Activated T-cell treated with anti-CD3 and anti-CD28 coated beads for 48 hours (primary cell): ENCODE measurements around the gene ZBTB20.

ENCODE experiments used
- DNase-seq: peaks from one replicate; pipeline ENCODE4 v3.0.0-alpha.2; 2020; ENCODE audit warnings: low read depth

ZBTB20 gene

DNA sequence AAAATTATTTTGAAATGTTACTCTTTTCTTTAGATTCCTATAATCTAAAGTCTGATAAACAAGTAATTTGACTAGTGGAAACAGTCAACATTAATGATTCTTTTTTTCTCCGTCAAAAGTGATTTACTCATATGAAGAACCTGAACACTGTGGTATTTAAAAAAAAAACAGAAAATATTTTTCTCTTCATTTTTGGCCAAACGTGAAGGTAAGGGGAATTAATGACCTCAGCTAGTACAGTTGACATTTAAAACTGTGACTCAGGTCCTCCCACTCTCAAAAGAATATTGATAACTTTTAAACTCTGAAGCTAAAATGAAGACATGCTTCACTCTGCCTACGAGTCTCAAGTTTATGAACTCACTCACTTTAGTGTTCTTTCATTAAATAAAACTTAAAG, 818.7 kb downstream of the ZBTB20 start:
- no peak for DNase-seq

GRCh38 chr3:114327665-114328064, 819.4 kb downstream of the ZBTB20 start:
- no peak for DNase-seq

- DNase-seq: no peak
These were observed 823.4 kb downstream of the ZBTB20 start for GRCh38 chr3:114323546-114324254.

DNA sequence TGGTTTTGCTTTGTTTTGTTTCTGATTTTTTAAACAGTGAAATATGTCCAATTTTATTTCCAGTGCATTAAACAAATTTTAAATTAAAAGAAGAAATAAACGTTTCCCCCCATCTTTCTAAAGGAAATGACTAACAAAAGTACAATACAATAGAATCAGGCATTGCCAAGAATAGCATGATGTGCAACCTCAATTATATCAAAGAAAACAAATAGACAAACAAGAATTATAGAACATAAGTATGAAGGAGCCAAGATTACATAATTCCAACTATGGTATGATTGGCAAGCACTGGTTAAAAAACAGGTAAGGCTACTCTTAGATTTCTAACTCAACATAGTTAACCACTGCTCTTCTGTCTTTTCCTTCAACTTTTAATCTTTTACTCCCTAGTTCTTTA, 826.8 kb downstream of the ZBTB20 start:
- no peak for DNase-seq

GRCh38 chr3:114319453-114319852, 827.6 kb downstream of the ZBTB20 start:
- no peak for DNase-seq

- no peak for DNase-seq
These were observed 828.8 kb downstream of the ZBTB20 start for GRCh38 chr3:114318295-114318694.

- DNase-seq: no peak
These were observed 832.8 kb downstream of the ZBTB20 start for GRCh38 chr3:114314282-114314681.

GRCh38 chr3:114313426-114313825, 833.7 kb downstream of the ZBTB20 start:
- no peak for DNase-seq

GRCh38 chr3:114310695-114311094, 836.4 kb downstream of the ZBTB20 start:
- DNase-seq: no peak

DNA sequence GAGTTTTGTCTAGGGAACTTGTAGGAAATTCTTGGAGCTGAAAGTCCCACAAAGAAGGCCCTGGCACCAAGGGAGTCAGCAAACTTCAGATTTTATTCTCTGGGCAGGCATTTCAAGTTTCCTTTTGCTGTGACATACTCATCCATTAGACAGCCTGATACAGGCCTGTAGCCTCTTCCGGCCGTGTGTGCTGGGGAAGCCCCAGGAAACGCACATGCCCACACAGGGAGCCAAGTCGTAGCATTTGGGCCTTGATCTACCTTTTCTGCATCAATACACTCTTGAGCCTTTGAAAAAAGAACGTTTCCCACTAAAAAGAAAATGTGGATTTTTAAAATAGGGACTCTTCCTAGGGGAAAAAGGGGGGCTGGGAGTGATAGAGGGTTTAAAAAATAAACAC, 838.3 kb downstream of the ZBTB20 start:
- peak; percentile 42 for DNase-seq

DNA sequence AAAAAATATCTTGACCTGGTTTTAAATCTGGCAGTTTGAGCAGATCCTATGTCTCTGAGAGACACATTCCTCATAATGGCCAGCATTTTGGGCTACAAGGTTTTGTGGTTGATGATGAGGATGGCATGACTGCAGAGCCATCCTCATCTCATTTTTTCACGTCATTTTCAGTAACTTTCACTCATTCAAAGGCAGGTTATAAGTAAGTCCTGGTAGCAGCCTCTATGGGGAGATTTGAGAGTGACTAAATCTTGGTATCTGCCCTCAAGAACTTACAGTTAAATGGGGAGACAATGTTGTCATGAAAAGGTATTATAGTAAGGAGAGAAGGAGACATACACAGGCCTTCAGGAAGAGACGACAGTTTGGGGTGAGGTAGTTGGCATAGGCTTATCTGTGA, 838.7 kb downstream of the ZBTB20 start:
- DNase-seq: no peak

- no peak for DNase-seq
These were observed 839.3 kb downstream of the ZBTB20 start for GRCh38 chr3:114307832-114308231.

DNA sequence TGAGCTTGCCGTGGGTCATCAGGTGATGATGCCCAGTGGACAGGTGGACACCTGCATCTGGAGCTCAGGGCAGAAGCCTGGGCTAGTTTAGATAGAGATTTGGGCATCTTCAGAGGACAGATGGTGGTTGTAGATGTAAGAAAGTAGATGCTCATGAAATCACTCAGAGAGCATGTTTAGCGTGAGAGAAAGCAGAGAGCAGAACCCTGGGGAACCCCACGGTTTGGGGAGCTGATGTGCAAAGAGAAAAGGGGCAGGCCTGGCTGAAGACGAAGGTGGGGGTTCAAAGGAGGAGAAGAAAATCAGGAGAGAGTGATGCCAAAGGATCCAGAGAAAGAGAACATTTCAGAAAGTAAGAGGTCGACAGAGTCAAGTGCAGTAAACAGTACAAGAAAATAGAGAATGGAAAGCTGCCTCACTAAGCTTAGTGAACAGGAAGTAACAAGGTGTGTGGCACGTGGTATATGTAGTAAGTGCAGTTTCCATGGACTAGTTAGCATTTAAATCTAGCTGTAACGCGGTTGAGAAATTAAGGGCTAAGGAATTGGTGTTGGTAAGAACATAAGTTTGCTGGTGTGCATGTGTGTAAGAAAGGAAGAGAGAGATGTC, 839.8 kb downstream of the ZBTB20 start:
- no peak for DNase-seq

GRCh38 chr3:114299941-114300624, 847.0 kb downstream of the ZBTB20 start:
- DNase-seq: no peak

DNA sequence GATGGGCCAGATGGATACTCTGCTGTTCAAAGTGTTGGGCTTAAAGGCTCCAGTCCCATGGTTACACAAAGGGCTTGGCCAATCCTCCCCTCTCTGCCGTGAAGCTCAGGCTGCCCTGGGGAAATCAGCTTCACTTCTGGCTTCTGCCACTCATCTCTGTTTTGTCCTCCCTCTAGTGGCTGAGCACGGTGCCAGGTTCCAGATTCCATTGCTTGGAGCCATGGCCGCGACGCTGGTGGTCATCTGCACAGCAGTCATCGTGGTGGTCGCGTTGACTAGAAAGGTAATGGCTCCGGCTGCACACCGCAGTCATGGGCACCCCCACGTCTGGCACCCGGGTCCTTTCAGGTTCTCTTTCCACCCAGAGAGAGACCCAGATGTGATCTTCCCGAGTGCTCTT, 847.7 kb downstream of the ZBTB20 start:
- DNase-seq: no peak

GRCh38 chr3:114295946-114296345, 851.1 kb downstream of the ZBTB20 start:
- no peak for DNase-seq

GRCh38 chr3:114294940-114295480, 852.1 kb downstream of the ZBTB20 start:
- DNase-seq: no peak

DNA sequence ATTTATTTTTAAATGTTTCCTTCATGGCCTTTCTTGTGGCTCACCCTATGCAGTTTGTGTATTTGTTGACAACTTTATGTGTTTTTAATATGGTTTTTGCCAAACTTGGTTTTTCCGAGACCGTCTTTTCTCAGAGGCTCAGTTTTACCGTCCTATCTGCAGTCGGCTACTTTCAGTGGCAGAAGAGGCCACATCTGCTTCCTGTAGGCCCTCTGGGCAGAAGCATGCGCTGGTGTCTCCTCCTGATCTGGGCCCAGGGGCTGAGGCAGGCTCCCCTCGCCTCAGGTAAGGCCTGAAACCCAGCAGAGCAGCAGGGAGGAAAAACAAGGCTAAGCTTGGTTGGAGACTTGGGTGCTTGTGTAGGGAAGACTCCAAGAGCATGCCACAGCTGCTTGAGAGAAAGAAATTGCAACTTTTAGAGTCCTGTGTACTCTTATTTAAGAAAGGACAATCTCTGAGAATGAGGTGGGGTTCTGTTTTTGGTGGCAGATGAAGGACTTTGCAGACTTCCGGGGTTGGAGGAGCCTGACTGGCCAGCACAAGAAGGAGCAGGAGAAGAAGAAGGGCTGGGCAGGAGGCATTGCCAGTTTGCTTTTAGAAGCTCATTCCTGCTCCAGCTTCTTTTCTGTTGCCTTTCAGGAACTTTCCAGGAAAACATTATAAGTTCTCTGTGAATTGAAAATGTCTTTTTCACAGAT, 853.1 kb downstream of the ZBTB20 start, which contains the start of gene TIGIT:
TSS of gene TIGIT (plus strand) at position 191 of the 698 bp plus-strand sequence. CDS start at position 225, 34 bp downstream.
- no peak for DNase-seq

DNA sequence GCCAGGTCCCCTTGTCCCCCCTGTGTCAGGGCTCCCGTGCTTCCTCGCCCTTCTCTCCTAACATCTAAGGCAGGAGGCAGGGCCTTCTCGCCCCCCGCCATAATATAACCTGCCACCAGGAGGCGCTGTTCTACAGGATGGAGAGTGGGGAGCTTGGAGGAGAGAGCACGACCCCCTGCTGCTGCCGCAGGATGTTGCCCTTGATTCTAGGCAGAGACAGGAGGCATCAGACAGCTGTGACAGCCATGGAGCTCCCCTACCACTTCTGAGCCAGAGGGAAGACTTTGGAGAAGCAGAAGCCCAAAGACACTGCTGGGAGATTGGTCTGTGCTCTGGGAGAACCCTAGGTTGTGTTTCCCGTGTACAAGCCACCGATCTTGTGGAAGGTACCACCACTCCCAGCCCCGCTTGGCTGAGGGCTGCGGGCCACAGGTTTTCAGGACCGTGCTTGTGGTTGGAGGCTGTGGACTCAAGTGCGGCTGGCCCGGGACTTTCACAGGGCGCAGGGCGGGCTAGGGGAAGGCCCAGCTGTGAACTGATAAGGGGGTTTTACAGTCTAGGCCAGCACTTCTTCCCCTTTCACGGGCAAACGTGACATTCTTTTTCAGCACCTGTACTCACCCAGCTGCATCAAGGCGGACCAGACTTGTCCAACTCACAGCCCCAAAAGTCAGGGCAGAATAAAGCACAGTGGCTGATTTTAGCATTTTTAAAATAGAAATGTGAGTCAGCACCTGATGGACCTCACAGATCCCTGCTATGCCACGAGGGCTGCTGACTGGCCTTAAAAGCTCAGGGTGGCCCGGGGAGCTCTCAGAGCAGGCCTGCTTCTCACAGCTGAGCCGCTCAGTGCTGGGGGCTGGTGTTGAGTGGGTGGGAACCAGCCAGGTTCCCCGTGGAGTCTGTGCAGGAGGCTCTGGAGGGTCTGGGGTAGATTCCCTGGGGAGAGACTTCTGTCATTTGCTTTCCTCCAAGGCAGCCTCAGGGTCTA, 855.9 kb downstream of the ZBTB20 start:
- DNase-seq: peak; percentile 86

GRCh38 chr3:114286266-114286665, 860.8 kb downstream of the ZBTB20 start:
- no peak for DNase-seq

DNA sequence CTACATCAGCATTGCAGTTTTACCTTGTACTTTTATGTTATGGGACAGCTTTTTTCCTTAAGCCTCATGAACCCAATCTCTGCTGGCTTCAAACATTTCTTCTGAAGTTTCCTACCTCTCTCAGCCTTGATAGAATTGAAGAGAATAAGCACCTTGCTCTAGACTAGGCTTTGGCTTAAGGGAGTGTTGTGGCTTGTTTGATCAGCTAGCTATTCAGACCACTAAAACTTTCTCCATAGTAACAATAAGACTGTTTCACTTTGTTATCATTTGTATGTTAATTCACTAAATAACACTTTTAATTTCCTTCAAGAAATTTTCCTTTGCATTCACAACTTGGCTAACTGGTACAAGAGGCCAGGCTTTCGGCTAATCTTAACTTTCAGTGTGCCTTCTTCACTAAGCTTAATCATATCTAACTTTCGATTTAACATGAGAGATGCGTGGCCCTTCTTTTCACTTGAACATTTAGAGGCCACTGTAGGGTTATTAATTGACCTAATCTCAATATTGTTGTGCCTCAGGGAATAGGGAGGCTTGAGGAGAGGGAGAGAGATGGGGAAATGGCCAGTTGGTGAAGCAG, 861.3 kb downstream of the ZBTB20 start:
- DNase-seq: no peak
